A549 treated with AZD2906 at 1 μM for 4 hours (cell line): ENCODE results near the gene GPR15. TPM values are rescaled to one million over a fixed set of nuclear protein-coding genes. Genes with fewer than 3 reads are reported as not detected.

Experiments used
- total RNA-seq: library from RNA; stranded (reverse); fragments of 200-300 nt; extraction: Qiagen RNA extraction; gene quantifications from 5 replicates; pipeline ENCODE4 v1.2.3, GENCODE V29; 2022

Gene GPR15
- total RNA-seq, result not detected in 5 replicates

DNA sequence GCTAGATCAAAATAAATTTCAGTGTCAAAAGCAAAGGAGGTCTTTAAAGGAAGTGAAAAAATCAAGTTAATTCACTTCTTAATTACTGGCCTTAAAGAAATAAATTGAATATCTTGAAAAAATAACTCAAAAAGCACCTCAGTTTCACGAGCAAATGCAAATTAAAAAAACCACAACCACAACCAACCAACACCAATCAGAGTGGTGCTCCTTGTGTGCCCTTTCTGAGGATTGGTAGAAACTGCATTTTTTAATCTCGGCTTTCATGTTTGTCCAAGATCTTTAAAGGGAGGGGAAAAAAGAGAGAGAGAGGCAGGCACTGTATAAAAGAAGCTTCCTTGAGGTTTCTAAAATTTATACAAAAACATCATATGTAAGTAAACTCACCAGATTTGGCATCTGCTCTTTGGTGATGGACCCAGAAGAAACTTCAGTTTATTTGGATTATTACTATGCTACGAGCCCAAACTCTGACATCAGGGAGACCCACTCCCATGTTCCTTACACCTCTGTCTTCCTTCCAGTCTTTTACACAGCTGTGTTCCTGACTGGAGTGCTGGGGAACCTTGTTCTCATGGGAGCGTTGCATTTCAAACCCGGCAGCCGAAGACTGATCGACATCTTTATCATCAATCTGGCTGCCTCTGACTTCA is at the start of gene GPR15:
TSS of gene GPR15 (plus strand) at position 357 of the 653 bp plus-strand sequence. CDS start at position 413, 56 bp downstream.

DNA sequence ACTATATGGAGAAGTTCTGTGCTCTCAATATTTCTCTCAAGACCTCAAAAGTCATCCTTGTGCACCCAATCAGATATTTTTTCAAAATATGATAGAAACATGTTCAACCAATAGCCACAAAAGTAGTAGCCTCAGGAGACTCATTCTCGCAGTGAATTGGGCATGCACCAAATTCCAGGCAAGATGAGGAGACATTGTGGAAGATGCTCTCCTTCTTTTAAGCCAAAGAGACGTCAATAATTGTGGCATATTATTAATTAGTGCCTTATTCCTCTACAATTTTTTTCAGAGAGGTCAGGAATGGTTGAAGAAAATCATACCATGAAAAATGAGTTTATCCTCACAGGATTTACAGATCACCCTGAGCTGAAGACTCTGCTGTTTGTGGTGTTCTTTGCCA is 34.4 kb upstream of the GPR15 start, which contains the start of gene OR5K2:
TSS of gene OR5K2 (plus strand) at position 301 of the 400 bp plus-strand sequence. CDS start at position 301, 0 bp downstream.

DNA sequence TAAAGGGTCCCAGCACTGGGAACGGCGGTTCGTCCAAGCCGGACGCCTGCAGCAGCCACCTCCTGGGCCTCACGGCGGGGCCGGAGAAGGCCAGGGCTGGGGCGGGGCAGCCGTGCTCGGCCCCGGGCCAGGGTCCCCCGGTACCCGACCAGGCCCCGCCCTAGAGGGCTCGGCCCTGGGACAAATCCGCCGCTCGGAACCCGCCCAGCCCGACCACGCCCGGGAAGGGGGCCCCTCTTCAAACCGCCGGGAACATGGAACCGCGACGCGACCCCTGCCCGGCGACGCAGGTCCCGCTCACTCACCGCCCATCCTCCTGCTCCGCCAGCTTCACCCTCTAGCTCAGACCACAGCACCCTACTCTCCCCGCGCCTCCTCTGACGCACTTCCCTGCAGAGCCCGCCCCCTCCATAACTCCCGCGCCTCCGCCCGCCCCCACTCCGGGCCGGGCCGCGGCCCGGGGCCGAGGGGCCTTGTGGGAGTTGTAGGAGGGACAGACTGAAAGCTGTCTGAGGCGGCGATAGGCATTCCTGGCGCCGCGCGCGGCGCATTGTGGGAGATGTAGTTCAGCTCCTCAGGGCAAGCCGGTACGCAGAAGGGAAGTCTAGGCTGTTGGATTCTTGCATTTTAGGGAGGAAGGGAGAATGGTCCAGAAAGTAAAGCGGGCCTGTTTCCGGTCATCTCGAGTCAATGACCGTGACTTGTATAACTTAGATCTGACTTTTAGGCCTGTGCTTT is 9.1 kb upstream of the GPR15 start, which contains the start of gene CLDND1:
TSS of gene CLDND1 (minus strand) at position 359 of the 738 bp plus-strand sequence. CDS start 1,478 bp downstream, outside the sequence.

Other genes starting within 250 kb of the GPR15 start
- not detected in 5 replicates for gene OR5H2, start 249.5 kb upstream of the GPR15 start, total RNA-seq
- gene OR5K4, start 178.1 kb upstream of the GPR15 start, total RNA-seq, result not detected in 5 replicates
- gene OR5K3, start 141.3 kb upstream of the GPR15 start, total RNA-seq, result not detected in 5 replicates
- gene OR5K1, start 68.8 kb upstream of the GPR15 start, total RNA-seq, result not detected in 5 replicates
- not detected in 5 replicates for gene OR5K2, start 34.3 kb upstream of the GPR15 start, total RNA-seq
- 45.0 to 66.3 TPM (median 55.8 TPM) in 5 replicates for gene CLDND1, start 9.1 kb upstream of the GPR15 start, total RNA-seq
- 18.7 to 24.5 TPM (median 21.2 TPM) in 5 replicates for gene CPOX, start 61.6 kb downstream of the GPR15 start, total RNA-seq
- gene ST3GAL6, start 231.4 kb downstream of the GPR15 start, total RNA-seq, result 0.68 to 1.00 TPM (median 0.86 TPM) in 5 replicates